Fibroblast of the conjunctiva (primary cell): ENCODE results near the gene ATPAF1.

Experiments
- DNase-seq: peaks from one replicate; pipeline ENCODE4 v3.0.0-alpha.2; 2010; ENCODE audit warnings: low read depth

The ATPAF1 gene

DNA sequence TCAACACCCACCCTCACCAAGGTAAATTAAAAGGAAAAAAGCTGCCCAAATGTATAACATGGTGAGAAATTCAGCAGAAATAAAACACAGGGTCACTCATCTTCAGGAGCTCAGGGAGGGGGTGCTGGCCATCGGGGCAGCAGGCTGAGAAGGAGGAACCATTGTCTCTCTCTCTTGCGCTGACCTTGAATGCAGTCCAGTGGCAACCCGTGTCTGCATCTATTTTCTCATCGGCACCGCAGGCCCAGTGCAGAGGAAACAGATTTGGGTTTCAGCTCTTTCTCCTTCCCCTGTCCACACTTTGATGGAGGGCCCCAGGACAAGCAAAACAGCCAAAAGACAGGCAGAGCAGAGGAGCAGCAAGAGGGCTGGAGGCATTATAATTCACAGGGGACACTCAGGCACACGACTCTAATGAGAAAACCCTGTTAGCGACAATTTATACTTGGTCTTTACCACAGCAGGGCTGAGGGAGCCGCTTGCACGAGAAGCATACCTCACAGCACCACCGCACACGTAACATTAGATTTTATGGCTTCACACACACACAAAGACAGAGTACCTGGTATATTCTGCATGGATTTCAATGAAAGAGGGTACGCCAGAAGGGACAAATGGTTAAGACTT lies 82.7 kb downstream of the ATPAF1 start:
- DNase-seq: no peak

DNA sequence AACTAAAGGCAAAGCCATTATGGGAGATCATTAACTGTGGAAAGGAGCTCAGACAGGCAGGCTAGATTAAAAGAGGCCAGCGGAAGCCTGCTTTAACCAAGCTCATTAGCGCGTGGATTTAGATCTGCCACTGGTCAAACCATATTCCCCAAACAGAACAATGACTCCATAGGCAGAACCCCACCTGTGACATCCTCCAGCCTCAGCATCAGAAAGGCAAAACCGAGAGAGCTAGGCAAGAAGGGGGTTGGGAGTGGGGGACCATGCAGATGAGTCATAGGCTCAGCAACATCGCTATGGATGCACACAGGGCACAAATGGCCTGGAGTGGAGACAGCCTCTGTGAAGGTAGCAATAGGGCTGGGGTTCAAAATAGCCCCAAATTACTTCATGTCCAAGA lies 84.7 kb downstream of the ATPAF1 start:
- no peak for DNase-seq

DNA sequence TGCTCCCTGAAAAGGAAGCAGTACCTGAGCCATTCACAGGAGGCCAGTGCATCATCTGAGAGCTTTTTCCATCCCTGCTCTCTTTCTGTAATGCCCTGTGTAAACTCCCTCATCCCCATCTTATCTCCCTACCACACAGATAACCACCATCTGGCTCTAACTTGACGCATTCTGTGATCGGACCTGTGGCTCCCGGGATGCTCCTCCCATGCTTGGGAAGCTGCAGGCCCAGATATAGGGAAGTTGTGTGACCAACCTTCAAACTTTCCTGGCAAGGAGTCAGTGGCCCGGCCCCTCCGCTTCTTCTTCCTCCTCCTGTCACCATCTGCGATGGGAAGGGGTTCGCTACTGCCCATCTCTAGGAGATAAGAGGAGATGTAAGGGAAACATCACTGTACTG lies 85.2 kb downstream of the ATPAF1 start:
- no peak for DNase-seq
